ENCODE results near the gene MANSC1. TPM values are rescaled to one million over a fixed set of nuclear protein-coding genes. Genes with fewer than 3 reads are reported as not detected.

Gene MANSC1
- 0.54 and 0.98 TPM in 2 replicates for total RNA-seq

DNA sequence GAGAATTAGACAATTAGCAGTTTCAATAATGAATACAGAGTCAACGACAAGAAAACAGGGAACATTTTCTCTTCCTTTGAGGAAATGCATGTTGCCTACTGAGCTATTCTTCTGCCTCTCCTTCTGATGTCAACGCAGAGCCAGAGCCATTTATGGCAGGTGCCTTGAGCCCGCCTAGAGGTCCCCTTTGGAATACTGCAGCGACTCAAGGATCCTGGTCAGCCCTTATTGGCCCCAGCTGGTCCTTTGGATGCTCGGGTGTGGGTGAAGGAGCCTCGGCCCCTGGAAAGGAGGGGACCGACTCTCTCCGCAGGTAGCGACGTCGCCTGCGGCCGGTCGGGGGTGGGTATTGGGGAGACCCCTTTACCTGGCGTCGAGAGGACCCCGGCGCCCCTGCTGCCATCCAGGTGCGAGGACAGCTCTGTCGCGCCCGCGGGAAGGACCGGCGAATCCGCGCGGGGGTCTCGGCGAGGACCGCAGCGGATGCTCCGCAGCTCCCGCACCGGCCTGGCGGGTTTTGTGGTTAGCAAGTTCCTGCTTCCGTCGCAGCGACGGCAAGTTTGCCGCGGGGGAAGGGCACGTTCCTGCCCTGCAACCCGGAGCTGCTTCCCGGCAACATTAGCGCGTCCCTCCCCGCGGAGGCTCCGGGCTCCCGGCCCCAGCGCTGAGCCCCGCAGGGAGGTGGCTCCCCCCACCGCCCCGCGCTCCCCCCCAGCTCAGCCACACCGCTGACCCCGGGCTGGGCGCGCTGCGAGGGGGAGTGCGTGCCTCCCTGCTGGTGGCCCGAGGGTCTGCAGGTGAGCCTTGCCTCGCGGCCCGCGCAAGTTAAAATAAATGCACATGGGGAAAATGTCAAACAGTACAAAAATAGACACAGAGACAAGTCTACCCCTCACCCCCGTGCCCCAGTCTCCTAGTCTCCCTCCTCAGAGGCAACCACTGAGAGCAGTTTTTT, at the start of gene MANSC1:
Gene MANSC1 (minus strand): TSS at position 532 of the 955 bp plus-strand sequence. CDS start 6,928 bp downstream, outside the sequence.
- intact Hi-C loops (cut with micrococcal nuclease), result loop anchor here (10.0 kb wide), 1 partner anchor 845 kb away; the partner anchor contains the start of gene EMP1

- intact Hi-C loops (cut with micrococcal nuclease), result no loop called here
These were observed 49.1 kb upstream of the MANSC1 start for GRCh38 chr12:12399161-12399560.

DNA sequence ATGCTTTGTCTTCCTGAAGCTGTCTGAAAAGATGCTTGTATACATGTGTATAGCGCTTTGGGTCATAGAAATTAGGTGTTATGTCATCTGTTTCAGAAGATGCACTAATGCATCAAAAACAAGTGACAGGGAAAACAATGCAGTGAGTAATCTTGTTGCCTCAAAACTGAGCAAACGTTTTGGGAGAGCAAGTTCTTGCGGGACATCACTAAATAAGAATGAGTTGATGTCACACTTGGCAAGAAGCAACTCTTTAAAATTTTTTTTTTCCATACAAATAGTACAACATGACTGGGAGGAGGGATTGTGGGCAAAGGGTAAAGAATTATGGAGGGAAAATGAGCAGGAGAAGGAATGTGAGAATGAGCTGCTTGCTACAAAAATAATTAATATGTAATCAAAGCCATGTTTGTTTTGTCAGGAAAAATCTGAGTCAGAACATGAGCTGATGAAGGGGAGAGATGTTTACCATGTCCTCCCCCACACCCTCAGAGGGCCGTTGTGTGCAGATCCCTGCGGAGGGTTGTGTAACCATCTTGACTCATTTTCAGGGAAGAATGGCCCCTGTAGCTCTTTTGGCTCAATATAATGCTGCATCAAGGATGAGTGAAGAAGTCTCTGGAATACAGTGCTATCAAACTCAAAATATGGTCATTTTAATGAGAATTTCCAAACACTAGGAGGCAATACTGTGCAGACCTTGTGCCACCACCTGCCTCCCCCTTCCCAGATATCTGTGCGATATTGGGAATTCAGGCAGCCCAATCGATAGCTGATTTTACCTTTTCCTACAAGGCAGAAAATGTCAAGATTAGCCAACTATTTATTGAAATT, 48.2 kb upstream of the MANSC1 start:
- intact Hi-C loops (cut with micrococcal nuclease), result no loop called here

- intact Hi-C loops (cut with micrococcal nuclease), result no loop called here
These were observed 47.1 kb upstream of the MANSC1 start for GRCh38 chr12:12397184-12397583.

DNA sequence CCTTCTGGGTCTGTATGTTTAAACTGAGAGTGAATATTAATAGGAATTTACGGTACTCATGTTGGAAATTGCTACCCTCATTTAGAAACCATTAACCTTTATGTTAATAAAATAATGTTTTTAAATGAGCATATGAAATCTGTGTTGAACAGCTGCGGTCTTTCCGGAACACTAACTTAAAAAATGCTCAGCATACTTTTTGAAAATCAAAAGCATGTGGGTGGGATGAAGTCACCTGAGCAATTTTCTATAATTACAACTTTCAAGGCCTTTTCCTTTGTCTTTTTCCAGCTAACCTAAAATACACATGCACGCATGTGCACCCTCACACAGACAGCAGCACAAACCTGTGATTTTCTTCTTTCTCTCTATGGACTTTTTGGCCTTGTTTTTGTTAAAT, 46.7 kb upstream of the MANSC1 start:
- intact Hi-C loops (cut with micrococcal nuclease), result no loop called here

DNA sequence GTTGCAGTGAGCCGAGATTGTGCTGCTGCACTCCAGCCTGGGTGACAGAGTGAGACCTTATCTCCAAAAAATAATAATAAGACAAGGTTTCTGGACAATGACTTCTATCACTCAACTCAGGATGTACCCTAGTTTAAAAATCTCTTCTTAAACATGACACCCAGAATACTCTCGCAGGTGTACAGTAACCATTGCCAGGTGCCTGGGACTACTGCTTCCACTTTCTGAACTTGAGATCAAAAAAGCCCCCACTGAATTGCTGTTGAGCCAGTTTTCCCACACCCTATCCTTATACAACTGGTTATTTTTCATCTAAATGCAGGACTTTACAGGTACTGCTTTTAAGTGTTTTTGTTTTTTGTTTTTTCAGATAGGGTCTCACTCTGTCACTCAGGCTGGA, 43.1 kb upstream of the MANSC1 start:
- intact Hi-C loops (cut with micrococcal nuclease), result no loop called here

GRCh38 chr12:12392413-12392812, 42.4 kb upstream of the MANSC1 start:
- intact Hi-C loops (cut with micrococcal nuclease), result no loop called here

- intact Hi-C loops (cut with micrococcal nuclease), result no loop called here
These were observed 37.5 kb upstream of the MANSC1 start for GRCh38 chr12:12387501-12387900.

- intact Hi-C loops (cut with micrococcal nuclease), result loop anchor here (1.0 kb wide), 1 partner anchor 58 kb away; no protein-coding TSS in a partner anchor
These were observed 34.7 kb upstream of the MANSC1 start for GRCh38 chr12:12384571-12385340.

GRCh38 chr12:12381982-12382381, 31.9 kb upstream of the MANSC1 start:
- intact Hi-C loops (cut with micrococcal nuclease), result loop anchor here (2.0 kb wide), 1 partner anchor 27 kb away; no protein-coding TSS in a partner anchor

GRCh38 chr12:12380949-12381593, 31.0 kb upstream of the MANSC1 start:
- intact Hi-C loops (cut with micrococcal nuclease), result loop anchor here (1.0 to 2.0 kb wide), 4 partner anchors 28 to 432 kb away; partner anchors contain the start of gene DDX47

DNA sequence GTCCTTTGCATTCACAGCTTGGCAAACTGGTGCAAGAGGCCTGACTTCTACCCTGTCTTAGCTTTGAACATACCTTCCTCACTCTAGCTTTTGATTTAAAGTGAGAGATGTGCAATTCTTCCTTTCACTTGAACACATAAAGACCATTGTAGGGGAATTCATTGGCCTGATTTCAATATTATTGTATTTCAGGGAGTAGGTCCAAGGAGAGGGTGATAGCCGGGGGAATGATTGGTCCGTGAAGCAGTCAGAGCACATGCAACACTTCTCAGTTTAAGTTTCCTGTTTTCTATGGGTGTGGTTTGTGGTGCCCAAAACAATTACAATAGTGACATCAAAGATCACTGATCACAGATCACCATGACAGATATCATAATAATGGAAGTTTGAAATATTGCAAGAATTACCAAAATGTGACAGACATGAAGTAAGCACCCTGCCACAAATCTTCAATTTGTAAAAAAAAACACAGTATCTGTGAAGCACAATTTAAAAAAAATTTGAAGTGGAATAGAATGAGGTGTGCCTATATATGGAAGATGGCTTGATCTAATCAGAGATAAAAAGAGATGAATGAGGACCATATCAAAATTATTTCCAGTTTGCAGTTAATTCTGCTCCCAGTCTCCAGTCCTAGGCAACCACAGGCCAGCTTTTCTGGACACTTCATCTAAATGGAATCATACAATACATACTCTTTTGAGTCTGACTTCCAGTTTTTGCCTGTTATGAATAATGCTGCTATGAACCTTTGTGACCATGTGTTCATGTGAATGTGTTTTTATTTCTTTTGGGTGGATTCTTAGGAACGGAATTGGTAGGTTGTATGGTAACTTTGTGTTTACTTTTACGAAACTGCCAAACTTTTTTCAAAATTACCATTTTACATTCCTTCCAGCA, 30.0 kb upstream of the MANSC1 start:
- intact Hi-C loops (cut with micrococcal nuclease), result loop anchor here (1.0 to 2.0 kb wide), 4 partner anchors 29 to 433 kb away; partner anchors contain the start of gene DDX47

DNA sequence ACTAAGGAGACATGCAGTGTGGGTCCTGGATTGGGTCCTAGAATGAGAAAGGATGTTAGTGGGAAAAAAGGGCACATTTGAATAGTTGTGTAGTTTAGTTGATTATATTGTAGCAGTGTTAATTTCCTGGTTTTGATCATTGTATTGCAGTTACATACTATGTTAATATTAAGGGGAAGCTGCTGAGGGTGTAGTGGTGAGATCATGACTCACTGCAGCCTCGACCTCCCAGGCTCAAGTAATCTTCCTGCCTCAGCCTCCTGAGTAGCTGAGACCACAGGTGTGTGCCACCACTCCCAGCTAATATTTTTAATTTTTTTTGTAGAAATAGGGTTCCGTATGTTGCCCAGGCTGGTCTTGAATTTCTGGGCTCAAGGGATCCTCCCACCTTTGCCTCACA, 28.6 kb upstream of the MANSC1 start:
- intact Hi-C loops (cut with micrococcal nuclease), result no loop called here

DNA sequence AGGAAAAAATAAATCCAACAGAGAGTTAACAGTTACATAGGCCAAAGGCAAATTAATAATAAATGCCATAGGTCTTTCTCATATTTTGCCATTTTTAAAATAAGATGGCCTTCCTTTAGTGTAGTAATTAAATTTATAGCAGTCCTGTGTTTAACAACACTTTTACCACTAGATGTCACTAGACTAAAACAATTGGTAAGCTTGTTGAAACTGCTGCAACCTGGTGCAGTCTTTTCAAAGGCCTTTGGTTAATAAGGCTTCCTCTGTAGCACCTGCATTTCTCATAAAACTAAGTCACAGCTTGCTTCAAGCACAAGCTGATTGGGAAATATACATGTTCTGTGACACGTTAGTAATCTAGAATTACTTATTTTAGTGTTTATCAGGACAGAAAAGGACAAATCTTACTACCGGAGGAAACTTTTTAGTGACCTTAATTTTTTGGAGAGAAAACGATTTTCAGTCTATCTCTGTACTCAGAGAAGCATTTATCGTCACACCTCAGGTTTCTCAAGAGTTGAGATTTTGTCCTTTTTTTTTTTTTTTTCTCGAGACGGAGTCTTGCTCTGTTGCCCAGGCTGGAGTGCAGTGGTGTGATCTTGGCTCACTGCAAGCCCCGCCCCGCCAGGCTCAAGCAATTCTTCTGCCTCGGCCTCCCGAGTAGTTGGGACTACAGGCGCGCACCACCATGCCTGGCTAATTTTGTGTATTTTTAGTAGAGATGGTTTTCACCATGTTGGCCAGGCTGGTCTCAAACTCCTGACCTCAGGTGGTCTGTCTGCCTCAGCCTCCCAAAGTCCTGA, 26.8 kb upstream of the MANSC1 start:
- intact Hi-C loops (cut with micrococcal nuclease), result loop anchor here (1.0 to 2.0 kb wide), 16 partner anchors 13 to 835 kb away; partner anchors contain the start of genes BORCS5, CREBL2, DDX47 and GPR19

- intact Hi-C loops (cut with micrococcal nuclease), result no loop called here
These were observed 23.1 kb upstream of the MANSC1 start for GRCh38 chr12:12372946-12373722.

- intact Hi-C loops (cut with micrococcal nuclease), result no loop called here
These were observed 17.5 kb upstream of the MANSC1 start for GRCh38 chr12:12367482-12367998.
